AG20443 (cell line): Measurements from ENCODE around the gene BMPR1A.
"Not testable (repeated sequence)": the region's sequence is repeated elsewhere in the genome, so short reads cannot be mapped to it uniquely, and the experiment has no call there.

Experiments
- DNase-seq: peaks from one replicate; pipeline ENCODE4 v3.0.0; 2012; ENCODE audit warnings: low spot score, mixed read lengths

The BMPR1A gene

GRCh38 chr10:86940076-86940475 is 183.7 kb downstream of the BMPR1A start:
- not testable (repeated sequence) for DNase-seq

DNA sequence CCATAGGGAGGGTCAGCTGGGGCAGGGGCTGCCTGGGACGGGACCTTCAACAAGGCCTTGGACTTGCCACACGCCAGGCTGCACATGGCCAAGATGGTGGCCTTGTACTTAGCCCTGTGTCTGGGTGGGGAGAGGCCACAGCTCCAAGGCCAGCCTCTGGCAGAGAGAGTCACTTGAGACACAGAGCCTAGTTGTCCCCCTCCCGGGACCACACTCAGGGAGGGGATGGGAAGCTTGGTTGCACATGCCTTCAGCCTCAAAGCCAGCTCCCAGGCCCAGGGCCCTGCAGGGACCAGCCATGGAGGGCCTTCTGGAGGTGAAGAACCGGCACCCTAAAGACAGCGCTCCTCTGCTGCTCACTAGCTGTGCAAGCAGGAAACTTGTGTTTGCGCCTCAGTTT is 184.3 kb downstream of the BMPR1A start:
- DNase-seq = no peak

DNA sequence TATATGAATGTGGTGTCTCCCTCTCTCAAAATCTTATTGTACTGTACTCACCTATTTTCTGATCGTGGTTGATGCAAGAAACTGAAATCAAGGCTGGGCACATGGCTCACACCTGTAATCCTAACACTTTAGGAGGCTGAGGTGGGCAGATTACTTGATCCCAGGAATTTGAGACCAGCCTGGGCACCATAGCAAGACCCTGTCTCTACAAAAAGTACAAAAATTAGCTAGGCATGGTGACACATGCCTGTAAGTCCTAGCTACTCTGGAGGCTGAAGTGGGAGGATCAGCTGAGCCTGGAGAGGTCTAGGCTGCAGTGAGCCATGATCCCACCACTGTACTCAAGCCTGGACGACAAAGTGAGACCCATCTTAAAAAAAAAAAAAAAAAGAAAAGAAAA is 185.0 kb downstream of the BMPR1A start:
- DNase-seq = no peak

DNA sequence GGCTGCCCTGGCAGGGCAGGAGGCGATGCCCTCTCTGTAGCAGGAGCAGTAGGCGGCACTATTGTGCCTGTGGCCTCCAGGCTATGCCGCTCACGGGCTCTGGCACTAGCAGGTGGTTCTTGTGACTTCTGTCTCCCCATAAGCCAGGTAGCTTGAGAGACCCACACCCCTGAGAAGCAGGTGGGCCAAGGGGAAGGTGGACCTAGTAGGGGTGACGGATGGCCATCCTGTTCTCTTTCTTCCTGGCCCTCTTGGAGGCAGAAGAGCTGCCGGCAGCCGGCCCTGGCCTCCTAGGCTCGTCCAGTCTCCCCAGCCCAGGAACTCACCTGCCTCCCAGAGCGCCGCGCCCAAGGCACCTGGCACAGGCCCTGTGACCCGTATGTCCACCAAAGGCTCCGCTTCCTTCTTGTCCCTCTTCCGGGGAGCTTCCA is 185.6 kb downstream of the BMPR1A start:
- DNase-seq = no peak

DNA sequence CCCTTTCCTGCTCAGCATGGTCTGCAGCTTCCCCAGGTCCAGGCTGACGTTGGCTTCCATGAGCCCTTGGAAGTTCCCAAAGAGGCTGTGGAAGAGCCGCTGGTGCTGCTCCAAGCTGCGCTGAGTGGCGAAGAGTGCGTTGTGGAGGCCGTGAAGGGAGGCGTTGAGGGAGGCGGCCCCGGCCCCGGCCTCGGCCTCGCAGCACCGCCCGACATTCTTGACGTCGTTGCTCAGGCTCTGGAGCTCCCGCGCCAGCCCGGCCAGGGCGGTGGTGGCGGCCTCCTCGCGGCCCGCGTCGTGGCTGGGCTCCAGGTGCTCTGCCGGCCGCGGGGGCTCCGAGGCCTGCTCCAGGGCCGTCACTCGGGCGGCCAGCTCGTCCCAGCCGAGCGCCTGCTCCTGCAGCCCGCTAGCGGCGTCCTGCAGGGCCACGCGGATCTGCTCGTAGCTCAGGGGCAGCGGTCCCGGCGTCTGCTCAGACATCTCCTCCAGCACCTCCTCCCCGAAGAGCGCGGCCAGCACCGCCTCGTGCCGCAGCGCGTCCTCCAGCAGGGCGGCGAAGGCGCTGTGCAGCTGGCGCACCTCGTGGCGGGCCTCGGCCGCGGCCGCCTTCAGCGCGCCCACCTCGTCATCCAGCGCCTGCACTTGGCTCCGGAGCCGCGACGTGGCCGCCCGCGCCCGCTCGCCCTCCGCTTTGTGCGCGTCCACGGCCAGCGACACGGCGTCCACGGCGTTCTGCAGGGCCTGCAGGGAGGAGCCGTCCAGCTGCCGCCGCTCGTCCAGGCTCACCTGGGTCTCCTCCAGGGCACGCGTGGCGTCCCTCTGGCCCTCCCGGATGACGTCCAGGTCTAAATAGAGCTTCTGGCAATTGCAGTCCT is 186.3 kb downstream of the BMPR1A start:
- DNase-seq = no peak

DNA sequence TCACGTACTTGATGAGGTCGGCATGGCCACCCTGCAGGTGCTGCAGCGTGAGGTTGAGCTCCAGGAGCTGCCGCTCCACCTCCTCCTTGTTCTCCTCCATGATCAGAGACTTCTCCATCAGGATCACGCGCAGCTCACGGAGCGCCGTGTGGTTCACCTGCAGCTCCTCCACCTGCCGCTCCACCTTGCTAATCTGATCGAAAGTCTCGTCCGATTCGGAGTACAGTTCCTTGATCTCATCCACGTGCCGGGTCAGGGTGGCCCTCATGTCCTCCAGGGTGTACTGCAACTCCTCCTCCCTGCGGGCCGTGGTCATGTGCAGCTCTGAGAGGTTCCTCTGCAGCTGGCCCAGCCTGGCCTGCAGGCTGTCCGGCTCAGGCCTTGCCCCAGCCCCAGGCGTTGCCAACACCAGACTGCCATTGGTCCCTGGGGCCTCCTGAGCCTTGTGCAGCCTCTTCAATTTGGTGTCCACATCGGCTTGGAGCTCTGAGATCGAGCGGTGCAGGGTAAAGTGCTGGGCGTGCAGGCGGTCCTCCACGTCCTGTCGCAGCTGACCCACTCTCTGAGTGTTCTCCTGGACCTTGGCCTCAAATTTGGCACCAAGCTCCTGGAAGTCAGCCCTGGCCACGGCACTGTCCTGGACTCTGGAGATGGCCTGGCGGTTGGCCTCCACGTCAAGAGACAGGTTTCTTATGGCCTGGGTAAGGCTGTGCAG is 187.1 kb downstream of the BMPR1A start:
- DNase-seq = no peak

DNA sequence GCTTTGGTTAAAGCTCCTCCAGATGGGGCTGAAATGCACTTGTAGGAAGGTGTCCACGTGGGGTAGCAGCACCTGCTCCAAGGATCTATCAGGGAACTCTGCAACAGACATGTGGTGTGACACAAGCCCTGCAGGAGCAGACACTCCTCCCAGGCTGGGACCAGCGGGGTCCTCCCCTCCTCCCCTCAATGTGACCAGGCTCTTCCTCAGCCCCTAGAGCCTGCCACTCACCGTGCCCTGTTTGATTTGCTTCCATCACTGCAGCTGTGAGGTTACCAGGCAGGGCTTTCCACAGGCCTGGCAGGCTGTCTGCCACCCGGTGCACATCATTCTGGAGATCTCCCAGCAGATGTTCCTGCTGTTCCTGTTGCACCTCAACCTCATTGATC is 187.6 kb downstream of the BMPR1A start:
- no peak for DNase-seq

DNA sequence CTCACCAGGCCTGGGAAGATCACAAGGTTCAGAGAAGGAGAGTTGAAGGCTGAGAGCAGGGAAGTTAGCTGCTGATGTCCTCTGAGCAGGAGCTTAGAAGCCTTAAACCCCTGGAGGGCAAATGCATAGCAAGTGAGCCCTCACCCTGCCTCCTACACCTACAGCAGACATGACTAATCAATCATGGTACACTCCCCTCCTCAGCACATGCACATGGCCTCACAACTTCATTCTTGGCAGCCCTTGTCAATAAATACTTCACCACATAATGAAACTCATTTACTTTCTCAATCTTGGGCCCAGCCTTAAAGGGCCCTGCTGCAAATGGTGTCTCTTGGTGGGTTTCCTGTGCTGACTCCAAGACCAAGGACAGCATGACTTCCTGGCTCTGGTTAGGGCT is 188.1 kb downstream of the BMPR1A start:
- DNase-seq = no peak

GRCh38 chr10:86944907-86945306 is 188.5 kb downstream of the BMPR1A start:
- peak; percentile 2 for DNase-seq

- DNase-seq = peak; percentile 37
Observed at GRCh38 chr10:86945361-86946212, 189.2 kb downstream of the BMPR1A start.

DNA sequence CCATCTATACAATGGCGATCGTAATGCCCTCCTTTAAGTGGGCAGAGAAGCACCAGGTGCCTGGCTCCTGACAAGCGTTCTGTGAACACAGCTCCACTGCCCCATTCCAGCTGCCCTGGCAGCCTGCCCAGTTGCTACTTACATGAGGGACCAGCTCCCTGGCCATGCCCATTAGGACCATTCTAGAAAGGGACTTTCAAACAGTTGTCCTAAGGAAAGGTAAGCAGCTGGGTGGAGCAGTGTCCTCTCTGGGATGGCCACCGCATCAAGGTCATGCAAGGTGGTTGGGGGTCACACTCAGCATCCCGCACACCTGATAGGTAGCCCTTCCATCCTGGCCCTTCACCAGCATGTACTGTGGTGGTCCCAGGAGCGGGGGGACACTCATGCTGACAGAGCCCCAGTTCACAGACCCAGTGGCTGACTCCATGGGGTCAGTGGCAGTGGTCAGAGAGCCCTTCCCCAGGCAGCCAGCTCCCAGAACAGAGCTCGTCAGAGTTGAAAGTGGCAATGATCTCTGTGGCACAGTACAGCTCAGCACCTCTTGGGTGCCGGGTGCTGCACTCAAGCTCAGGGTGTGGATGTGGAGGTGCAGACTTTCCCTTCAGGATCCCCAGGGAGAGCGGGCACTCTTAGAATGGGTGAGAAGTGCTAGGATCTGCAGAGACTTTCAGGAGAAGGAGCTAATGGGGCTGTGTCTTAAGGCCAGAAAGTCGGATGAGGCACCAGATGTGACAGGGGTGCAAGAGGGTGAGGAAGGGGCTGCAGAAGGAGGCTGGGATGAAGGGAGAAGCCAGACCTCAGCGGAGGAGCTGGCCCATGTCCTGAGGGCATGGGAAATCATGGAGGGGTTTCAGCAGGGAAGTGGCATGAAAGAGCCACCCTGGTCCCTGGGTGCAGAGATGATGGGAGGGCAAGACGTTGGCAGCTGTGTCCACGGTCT is 190.1 kb downstream of the BMPR1A start:
- DNase-seq = no peak

GRCh38 chr10:86947806-86948205 is 191.4 kb downstream of the BMPR1A start:
- not testable (repeated sequence) for DNase-seq

DNA sequence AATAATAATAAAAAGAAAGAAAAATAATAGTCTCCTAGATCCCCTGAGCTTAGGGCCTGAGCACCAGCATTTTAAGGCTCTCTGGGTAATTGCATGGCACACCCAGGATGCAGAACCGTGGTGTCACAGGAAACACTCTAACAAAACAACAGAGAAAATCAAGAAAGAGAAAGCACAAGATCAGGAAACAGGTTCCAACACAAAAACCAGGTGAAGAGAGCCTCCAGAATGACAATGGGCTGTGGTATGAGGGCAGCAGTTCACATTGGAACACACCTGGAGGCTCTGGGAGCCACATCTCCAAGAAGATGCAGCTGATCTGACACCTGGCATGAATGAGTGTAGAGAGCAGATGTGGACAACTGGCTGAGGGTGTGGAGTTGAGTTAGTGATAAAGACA is 193.9 kb downstream of the BMPR1A start:
- DNase-seq = no peak

DNA sequence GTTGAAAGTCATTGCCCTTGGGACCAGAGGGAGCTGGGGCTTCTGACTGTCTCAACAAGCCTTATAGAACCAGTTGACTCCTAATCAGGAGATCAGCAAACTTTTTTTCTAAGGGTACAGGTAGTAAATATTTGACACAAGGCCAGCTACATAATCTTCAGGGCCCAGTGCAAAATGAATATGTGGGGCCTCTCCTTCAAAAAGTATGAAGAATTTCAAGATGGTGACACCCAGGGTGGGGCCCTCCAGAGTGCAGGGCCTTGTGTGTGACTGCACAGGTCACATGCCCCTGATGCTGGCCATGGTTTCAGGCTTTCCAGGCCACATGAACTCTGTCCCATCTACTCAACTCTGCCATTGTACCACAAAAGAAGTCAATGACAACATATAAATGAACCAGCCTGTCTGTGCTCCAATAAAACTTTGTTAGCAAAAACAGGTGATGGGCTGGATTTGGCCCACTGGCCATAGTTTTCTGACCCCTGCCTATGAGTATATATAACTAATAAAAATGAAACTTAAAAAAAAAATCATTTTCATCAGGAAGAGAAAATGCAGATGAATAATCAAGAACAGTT is 194.9 kb downstream of the BMPR1A start:
- DNase-seq = no peak

DNA sequence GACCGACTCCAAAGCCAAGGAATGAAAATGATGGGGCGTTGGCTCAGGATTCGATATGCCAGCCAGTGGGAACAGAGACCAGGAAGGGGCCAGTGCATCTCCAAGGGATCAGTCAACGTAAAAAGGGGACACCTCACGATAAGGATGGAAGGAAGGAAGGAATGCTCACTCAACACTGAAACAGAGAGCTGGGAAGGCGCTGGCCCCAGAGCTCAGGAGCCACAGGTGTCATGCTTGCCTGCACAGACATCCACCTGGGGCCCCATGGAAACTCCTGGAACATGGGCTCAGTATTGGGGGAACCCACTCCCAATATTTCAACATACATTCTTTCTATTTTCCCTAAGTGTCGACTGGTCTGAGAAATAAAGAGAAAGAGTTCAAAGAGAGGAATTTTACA is 195.7 kb downstream of the BMPR1A start:
- no peak for DNase-seq

DNA sequence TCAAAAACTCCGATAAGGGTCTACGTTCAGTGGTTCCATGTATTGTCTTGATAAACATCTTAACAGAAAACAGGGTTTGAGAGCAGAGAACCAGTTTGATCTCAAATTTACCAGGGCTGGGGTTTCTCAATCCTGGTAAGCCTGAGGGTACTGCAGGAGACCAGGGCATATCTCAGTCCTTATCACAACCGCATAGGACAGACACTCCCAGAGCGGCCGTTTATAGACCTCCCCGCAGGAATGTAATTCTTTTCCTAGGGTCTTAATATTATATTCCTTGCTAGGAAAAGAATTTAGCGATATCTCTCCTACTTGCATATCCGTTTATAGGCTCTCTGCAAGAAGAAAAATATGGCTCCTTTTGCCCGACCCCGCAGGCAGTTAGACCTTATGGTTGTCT is 196.3 kb downstream of the BMPR1A start:
- DNase-seq = not testable (repeated sequence)

- peak; percentile 26 for DNase-seq
Observed at GRCh38 chr10:86953747-86954680, 197.6 kb downstream of the BMPR1A start.

DNA sequence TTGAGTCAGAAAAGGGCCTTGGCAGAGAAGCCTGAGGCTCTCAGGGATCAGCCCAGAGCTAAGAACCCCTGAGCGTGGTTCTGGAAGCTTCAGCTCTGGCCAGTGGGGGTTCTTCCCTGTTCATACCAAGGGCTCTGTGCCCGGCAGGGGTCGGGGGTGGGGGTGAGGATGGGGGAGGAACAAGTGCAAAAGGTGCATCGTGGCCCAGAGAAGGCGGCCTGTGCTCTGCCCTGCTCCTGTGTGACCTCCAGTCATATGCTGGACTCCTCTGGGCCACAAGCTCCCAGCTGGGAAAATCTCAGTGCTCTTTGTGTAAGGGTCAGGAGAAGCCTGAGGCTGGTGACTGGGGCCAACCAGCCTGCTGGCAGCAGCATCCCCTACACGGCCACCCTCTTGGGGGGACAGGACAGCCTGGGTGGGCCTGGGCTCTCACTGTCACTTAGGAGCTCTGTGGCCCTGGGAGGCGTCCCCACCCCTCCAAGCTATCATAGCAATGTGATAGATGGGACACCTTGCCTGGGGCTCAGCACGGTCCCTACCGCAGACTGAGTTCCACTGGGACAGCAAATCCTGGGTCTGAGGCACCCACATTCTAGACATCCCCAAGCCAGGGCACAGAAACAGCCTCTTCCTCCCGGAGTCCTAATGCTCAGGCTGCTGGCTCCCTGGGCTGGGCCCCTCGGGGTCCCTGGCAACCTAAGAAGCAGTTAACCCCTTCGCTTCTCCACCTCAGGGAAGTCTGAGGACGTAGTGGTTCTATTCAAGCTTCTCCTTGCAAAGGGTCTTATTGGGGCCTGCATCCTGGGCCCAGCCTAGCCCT is 198.5 kb downstream of the BMPR1A start:
- no peak for DNase-seq
